ENCODE results near the gene GJA10.
"Not testable (repeated sequence)": the region's sequence is repeated elsewhere in the genome, so short reads cannot be mapped to it uniquely, and the experiment has no call there.

Gene GJA10

DNA sequence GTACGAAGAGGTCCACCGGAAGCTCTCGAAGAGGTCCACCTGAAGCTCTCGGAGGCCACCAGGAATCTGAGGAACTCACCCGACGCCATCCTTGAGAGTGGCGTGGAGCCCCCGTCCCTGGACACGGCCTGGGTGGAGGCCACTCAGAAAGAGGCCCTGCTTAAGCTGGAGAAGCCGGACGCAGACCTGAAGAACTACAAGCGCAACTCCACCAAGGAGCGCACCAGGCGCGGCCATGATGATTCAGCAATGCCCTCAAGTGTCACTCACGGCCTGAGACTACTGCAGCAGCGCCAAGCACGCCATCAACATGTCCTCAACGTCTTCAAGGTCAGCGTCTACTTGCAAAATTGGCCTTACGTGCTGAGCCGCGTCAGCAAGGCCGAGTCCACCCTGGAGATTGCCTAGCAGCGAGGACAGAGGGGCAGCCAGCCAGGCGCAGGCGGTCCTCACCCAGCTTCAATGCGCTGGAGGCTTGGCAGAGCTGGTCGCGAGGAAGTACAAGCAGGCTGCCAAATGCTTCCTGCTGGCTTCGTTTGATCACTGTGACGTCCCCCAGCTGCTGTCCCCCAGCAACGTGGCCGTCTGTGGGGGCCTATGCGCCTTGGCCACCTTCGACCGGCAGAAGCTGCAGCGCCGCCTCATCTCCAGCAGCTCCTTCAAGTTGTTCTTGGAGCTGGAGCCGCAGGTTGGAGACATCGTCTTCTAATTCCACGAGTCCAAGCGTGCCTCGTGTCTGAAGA is 7.7 kb upstream of the GJA10 start:
- no peak overlapping the region for H3K27ac ChIP-seq (ENCODE audit: insufficient read depth, low read length, poor library complexity, severe bottlenecking)
- H3K27me3 ChIP-seq (replicated peaks; ENCODE audit: control insufficient read depth, insufficient read depth, low read length, poor library complexity, severe bottlenecking) = no peaks in the 10 kb centered on the region
- H3K9me3 ChIP-seq (ENCODE audit: control insufficient read depth, low read length) = no peaks in the 10 kb centered on the region
- DNase-seq = no peak
- H3K4me3 ChIP-seq (ENCODE audit: insufficient read depth, low read depth, low read length, poor library complexity, severe bottlenecking) = no peak overlapping the region
- H3K36me3 ChIP-seq (ENCODE audit: control insufficient read depth, insufficient read depth, low read length) = no peaks in the 10 kb centered on the region
- no peaks in the 10 kb centered on the region for H3K4me1 ChIP-seq (ENCODE audit: control insufficient read depth, insufficient read depth, low read length, poor library complexity, severe bottlenecking)

DNA sequence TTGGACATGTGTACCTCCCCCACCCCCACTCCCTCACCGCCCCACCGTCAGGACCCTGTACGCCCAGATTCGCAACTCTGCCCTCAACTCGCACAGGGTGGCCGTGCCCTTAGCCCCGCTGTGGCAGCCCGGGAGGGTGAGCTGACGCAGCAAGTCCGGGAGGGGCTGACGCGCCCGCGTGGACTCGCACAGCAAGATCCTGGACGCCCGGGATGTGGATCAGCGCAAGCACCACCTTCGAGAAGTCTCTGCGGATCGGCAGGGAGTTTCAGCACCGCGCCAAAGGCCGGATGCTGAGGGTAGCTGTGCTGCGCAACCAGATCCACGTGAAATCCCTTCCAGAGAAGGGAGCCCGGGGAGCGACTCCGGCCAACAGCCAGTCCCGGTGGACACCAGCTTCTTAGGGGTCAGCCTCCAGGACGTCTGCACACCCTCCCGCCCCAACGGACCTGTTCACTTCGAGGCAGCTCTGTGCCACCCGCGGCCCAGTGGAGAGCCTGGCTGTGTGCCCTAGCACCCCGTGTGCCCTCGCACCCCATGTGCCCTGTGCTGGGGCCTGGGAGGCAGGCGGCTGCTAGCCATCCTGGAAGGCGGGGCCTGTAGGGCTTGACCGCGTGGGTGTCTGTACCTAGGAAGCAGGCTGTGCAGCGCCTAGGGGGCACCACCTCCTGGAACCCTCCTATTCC is 6.7 kb upstream of the GJA10 start:
- H3K36me3 ChIP-seq (ENCODE audit: control insufficient read depth, insufficient read depth, low read length) = no peaks in the 10 kb centered on the region
- H3K4me3 ChIP-seq (ENCODE audit: insufficient read depth, low read depth, low read length, poor library complexity, severe bottlenecking) = no peak overlapping the region
- H3K9me3 ChIP-seq (ENCODE audit: control insufficient read depth, low read length) = no peaks in the 10 kb centered on the region
- no peak for DNase-seq
- no peaks in the 10 kb centered on the region for H3K4me1 ChIP-seq (ENCODE audit: control insufficient read depth, insufficient read depth, low read length, poor library complexity, severe bottlenecking)
- H3K27ac ChIP-seq (ENCODE audit: insufficient read depth, low read length, poor library complexity, severe bottlenecking) = no peak overlapping the region
- no peaks in the 10 kb centered on the region for H3K27me3 ChIP-seq (replicated peaks; ENCODE audit: control insufficient read depth, insufficient read depth, low read length, poor library complexity, severe bottlenecking)

DNA sequence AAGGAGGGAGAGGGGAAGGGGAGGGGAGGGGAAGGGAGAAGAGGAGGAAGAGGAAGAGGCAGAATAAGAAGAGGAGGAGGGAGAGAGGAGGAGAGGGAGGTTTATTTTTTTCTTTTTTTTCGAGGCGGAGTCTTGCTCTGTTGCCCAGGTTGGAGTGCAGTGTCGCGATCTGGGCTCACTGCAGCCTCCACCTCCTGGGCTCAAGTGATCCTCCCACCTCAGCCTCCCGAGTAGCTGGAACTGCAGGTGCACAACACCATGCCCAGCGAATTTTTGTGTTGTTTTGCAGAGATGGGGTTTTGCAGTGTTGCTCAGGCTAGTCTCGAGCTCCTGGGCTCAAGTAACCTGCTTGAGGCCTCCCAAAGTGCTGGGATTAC is 6.1 kb upstream of the GJA10 start:
- Histone ChIP-seq H3K36me3 (ENCODE audit: control insufficient read depth, insufficient read depth, low read length) (no peaks in the 10 kb centered on the region), H3K27ac (ENCODE audit: insufficient read depth, low read length, poor library complexity, severe bottlenecking) (no peak overlapping the region), H3K4me1 (ENCODE audit: control insufficient read depth, insufficient read depth, low read length, poor library complexity, severe bottlenecking) (no peaks in the 10 kb centered on the region), H3K9me3 (ENCODE audit: control insufficient read depth, low read length) (no peaks in the 10 kb centered on the region), H3K27me3 (replicated peaks; ENCODE audit: control insufficient read depth, insufficient read depth, low read length, poor library complexity, severe bottlenecking) (no peaks in the 10 kb centered on the region), H3K4me3 (ENCODE audit: insufficient read depth, low read depth, low read length, poor library complexity, severe bottlenecking) (no peak overlapping the region)
- no peak for DNase-seq

DNA sequence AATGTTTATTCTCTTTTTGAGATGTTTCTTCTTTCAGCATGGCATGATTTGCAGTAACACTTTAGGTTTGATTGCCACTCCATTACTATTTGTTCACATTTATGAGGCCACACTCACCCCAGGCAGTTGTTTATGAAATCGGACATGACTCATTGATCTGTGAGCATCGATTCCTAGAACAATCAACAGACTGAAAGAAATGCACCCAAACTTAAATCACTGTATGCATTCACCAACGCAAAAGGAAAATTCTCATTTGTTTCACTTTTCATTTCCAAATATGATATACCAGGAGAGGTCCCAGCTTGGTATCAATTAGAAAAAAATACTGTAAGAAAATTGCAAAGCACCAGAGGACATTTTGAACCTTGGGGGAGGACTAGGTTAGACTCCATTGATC is 5.4 kb upstream of the GJA10 start:
- no peaks in the 10 kb centered on the region for H3K36me3 ChIP-seq (ENCODE audit: control insufficient read depth, insufficient read depth, low read length)
- H3K4me1 ChIP-seq (ENCODE audit: control insufficient read depth, insufficient read depth, low read length, poor library complexity, severe bottlenecking) = no peaks in the 10 kb centered on the region
- H3K27me3 ChIP-seq (replicated peaks; ENCODE audit: control insufficient read depth, insufficient read depth, low read length, poor library complexity, severe bottlenecking) = no peaks in the 10 kb centered on the region
- H3K9me3 ChIP-seq (ENCODE audit: control insufficient read depth, low read length) = no peaks in the 10 kb centered on the region
- no peak overlapping the region for H3K27ac ChIP-seq (ENCODE audit: insufficient read depth, low read length, poor library complexity, severe bottlenecking)
- no peak overlapping the region for H3K4me3 ChIP-seq (ENCODE audit: insufficient read depth, low read depth, low read length, poor library complexity, severe bottlenecking)
- no peak for DNase-seq

DNA sequence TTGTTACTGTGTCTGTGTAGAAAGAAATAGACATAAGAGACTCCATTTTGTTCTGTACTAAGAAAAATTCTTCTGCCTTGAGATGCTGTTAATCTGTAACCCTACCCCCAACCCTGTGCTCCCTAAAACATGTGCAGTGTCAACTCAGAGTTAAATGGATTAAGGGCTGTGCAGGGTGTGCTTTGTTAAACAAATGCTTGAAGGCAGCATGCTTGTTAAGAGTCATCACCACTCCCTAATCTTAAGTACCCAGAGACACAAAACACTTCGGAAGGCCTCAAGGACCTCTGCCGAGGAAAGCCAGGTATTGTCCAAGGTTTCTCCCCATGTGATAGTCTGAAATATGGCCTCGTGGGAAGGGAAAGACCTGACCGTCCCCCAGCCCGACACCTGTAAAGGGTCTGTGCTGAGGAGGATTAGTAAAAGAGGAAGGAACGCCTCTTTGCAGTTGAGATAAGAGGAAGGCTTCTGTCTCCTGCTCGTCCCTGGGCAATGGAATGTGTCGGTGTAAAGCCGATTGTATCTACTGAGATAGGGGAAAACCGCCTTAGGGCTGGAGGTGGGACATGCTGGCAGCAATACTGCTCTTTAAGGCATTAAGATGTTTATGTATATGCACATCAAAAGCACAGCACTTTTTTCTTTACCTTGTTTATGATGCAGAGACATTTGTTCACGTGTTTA is 3.3 kb upstream of the GJA10 start:
- DNase-seq; H3K9me3 ChIP-seq (ENCODE audit: control insufficient read depth, low read length); H3K27ac ChIP-seq (ENCODE audit: insufficient read depth, low read length, poor library complexity, severe bottlenecking); H3K27me3 ChIP-seq (replicated peaks; ENCODE audit: control insufficient read depth, insufficient read depth, low read length, poor library complexity, severe bottlenecking); H3K4me1 ChIP-seq (ENCODE audit: control insufficient read depth, insufficient read depth, low read length, poor library complexity, severe bottlenecking); H3K36me3 ChIP-seq (ENCODE audit: control insufficient read depth, insufficient read depth, low read length); H3K4me3 ChIP-seq (ENCODE audit: insufficient read depth, low read depth, low read length, poor library complexity, severe bottlenecking): not testable (repeated sequence)

DNA sequence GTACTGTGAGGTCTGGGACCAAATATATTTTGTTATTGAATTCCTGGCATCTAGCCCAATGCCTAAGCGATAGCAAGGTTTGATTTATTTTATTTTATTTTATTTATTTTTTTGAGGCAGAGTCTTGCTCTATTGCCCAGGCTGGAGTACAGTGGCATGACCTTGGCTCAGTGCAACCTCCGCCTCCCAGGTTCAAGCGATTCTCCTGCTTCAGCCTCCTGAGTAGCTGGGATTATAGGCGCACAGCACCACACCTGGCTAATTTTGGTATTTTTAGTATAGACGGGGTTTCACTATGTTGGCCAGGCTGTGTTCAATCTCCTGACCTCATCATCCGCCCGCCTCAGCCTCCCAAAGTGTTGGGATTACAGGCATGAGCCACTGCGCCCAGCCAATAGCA is 1.7 kb upstream of the GJA10 start:
- not testable (repeated sequence) for DNase-seq; H3K4me3 ChIP-seq (ENCODE audit: insufficient read depth, low read depth, low read length, poor library complexity, severe bottlenecking); H3K27me3 ChIP-seq (replicated peaks; ENCODE audit: control insufficient read depth, insufficient read depth, low read length, poor library complexity, severe bottlenecking); H3K36me3 ChIP-seq (ENCODE audit: control insufficient read depth, insufficient read depth, low read length); H3K27ac ChIP-seq (ENCODE audit: insufficient read depth, low read length, poor library complexity, severe bottlenecking); H3K9me3 ChIP-seq (ENCODE audit: control insufficient read depth, low read length); H3K4me1 ChIP-seq (ENCODE audit: control insufficient read depth, insufficient read depth, low read length, poor library complexity, severe bottlenecking)

DNA sequence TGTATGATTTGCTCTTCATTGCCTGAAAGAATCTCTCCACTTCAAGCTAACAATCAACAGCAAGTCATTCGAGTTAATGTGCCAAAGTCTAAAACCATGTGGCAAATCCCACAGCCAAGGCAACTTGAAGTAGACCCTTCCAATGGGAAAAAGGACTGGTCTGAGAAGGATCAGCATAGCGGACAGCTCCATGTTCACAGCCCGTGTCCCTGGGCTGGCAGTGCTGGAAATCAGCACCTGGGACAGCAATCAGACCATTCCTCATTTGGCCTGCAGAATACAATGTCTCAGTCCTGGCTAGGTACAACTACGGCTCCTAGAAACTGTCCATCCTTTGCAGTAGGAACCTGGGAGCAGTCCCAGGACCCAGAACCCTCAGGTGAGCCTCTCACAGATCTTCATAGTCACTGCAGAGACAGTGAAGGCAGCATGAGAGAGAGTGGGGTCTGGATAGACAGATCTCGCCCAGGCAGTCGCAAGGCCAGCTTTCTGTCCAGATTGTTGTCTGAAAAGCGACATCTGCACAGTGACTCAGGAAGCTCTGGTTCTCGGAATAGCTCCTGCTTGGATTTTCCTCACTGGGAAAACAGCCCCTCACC is 1.1 kb downstream of the GJA10 start:
- no peak overlapping the region for H3K27ac ChIP-seq (ENCODE audit: insufficient read depth, low read length, poor library complexity, severe bottlenecking)
- H3K4me3 ChIP-seq (ENCODE audit: insufficient read depth, low read depth, low read length, poor library complexity, severe bottlenecking) = no peak overlapping the region
- H3K27me3 ChIP-seq (replicated peaks; ENCODE audit: control insufficient read depth, insufficient read depth, low read length, poor library complexity, severe bottlenecking) = no peaks in the 10 kb centered on the region
- DNase-seq = no peak
- no peaks in the 10 kb centered on the region for H3K36me3 ChIP-seq (ENCODE audit: control insufficient read depth, insufficient read depth, low read length)
- H3K4me1 ChIP-seq (ENCODE audit: control insufficient read depth, insufficient read depth, low read length, poor library complexity, severe bottlenecking) = no peaks in the 10 kb centered on the region
- H3K9me3 ChIP-seq (ENCODE audit: control insufficient read depth, low read length) = no peaks in the 10 kb centered on the region

DNA sequence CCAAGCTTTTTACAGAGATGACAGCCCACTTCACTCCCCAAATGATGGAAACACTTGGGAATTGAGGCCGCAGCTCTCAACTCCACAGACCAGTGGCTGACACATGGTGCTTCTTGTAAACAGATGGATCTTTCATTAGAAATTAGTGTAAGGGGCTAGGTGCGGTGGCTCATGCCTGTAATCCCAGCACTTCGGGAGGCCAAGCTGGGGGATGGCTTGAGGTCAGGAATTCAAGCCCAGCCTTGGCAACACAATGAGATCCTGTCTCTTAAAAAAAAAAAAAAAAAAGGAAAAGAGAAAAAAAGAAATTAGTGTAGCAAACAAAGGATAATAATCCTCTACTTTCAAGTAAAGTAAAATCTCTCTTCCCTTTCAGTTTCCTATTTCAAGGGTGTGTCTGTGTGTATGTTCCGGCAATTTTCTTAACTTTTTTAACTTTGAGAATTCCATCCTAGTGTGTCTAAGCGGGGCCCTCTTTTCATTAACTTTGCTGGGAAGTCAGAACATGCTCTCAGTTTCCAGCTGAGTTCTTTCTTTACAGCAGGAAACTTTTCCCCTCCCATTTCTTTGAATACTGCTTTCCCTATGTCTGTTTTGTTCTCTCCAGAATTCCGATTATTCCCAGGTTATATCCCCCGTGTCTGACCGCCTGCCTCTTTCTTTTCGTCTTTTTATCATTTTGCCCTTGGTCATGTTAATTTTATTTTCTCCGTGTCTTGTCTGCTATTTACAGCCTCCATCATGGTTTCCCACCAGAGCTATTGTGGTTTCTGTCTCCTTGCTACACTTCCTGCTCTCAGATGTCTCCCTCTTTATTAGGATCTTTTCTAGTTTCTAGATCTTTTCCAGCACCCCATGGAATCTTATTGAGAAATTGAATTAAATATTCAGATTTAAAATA is 16.0 kb downstream of the GJA10 start:
- not testable (repeated sequence) for H3K27ac ChIP-seq (ENCODE audit: insufficient read depth, low read length, poor library complexity, severe bottlenecking); H3K4me3 ChIP-seq (ENCODE audit: insufficient read depth, low read depth, low read length, poor library complexity, severe bottlenecking); H3K27me3 ChIP-seq (replicated peaks; ENCODE audit: control insufficient read depth, insufficient read depth, low read length, poor library complexity, severe bottlenecking); H3K4me1 ChIP-seq (ENCODE audit: control insufficient read depth, insufficient read depth, low read length, poor library complexity, severe bottlenecking); DNase-seq; H3K36me3 ChIP-seq (ENCODE audit: control insufficient read depth, insufficient read depth, low read length); H3K9me3 ChIP-seq (ENCODE audit: control insufficient read depth, low read length)

DNA sequence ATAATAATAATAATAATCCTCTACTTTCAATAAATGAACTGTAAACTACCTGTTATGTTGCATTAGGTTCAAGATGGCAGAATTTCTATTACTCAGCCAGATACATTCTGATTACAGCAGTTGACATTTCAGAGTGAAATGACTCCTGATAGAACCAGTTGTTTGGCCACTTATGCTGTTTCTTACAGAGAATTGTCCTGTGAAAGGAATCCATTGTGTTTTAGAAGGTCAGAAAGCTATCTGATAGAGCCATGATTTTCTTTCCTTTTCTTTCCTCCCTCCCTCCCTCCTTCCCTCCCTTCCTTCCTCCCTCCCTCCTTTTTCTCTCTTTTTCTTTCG is 16.6 kb downstream of the GJA10 start:
- DNase-seq = no peak
- Histone ChIP-seq H3K27me3 (replicated peaks; ENCODE audit: control insufficient read depth, insufficient read depth, low read length, poor library complexity, severe bottlenecking) (no peaks in the 10 kb centered on the region), H3K36me3 (ENCODE audit: control insufficient read depth, insufficient read depth, low read length) (no peaks in the 10 kb centered on the region), H3K4me3 (ENCODE audit: insufficient read depth, low read depth, low read length, poor library complexity, severe bottlenecking) (no peak overlapping the region), H3K4me1 (ENCODE audit: control insufficient read depth, insufficient read depth, low read length, poor library complexity, severe bottlenecking) (no peaks in the 10 kb centered on the region), H3K27ac (ENCODE audit: insufficient read depth, low read length, poor library complexity, severe bottlenecking) (no peak overlapping the region), H3K9me3 (ENCODE audit: control insufficient read depth, low read length) (no peaks in the 10 kb centered on the region)

Data from effector memory CD4-positive, alpha-beta T cell (primary cell).